ENCODE data around the gene TMEM244. TPM values are rescaled to one million over a fixed set of nuclear protein-coding genes. Genes with fewer than 3 reads are reported as not detected.

Gene TMEM244
- total RNA-seq, 4 donors from 2014 or later: not detected

- H3K4me3 ChIP-seq: no peak overlapping the region
- H3K36me3 ChIP-seq: no peaks in the 10 kb centered on the region
- intact Hi-C loops (cut with DNase I; ENCODE audit: low total_unique reads): no loop called here
- H3K27ac ChIP-seq: no peak overlapping the region
- H3K4me1 ChIP-seq: no peaks in the 10 kb centered on the region
- TF ChIP-seq POLR2A (IDR thresholded peaks at IDR 0.05) (no peak), CTCF (IDR thresholded peaks at IDR 0.05) (no peak)
- H3K27me3 ChIP-seq: no peaks in the 10 kb centered on the region
- DNase-seq: no peak
- H3K9me3 ChIP-seq: no peaks in the 10 kb centered on the region
These were observed 67.7 kb downstream of the TMEM244 start for GRCh38 chr6:129793447-129793846.

GRCh38 chr6:129792049-129792448 lies 69.1 kb downstream of the TMEM244 start:
- no peak for DNase-seq
- no peak overlapping the region for H3K27ac ChIP-seq
- no peaks in the 10 kb centered on the region for H3K36me3 ChIP-seq
- no peaks in the 10 kb centered on the region for H3K27me3 ChIP-seq
- no peaks in the 10 kb centered on the region for H3K4me1 ChIP-seq
- H3K4me3 ChIP-seq: no peak overlapping the region
- TF ChIP-seq CTCF (IDR thresholded peaks at IDR 0.05) (no peak), POLR2A (IDR thresholded peaks at IDR 0.05) (no peak)
- H3K9me3 ChIP-seq: no peaks in the 10 kb centered on the region
- intact Hi-C loops (cut with DNase I; ENCODE audit: low total_unique reads): no loop called here

- Histone ChIP-seq H3K27ac (no peak overlapping the region), H3K36me3 (no peaks in the 10 kb centered on the region), H3K4me3 (no peak overlapping the region), H3K9me3 (no peaks in the 10 kb centered on the region), H3K4me1 (no peaks in the 10 kb centered on the region), H3K27me3 (no peaks in the 10 kb centered on the region)
- intact Hi-C loops (cut with DNase I; ENCODE audit: low total_unique reads): no loop called here
- no peak for TF ChIP-seq POLR2A (IDR thresholded peaks at IDR 0.05)
- no peak for TF ChIP-seq CTCF (IDR thresholded peaks at IDR 0.05)
- no peak for DNase-seq
These were observed 70.3 kb downstream of the TMEM244 start for GRCh38 chr6:129790785-129791184.

- Histone ChIP-seq H3K27ac (no peak overlapping the region), H3K27me3 (no peaks in the 10 kb centered on the region), H3K4me1 (no peaks in the 10 kb centered on the region), H3K36me3 (no peaks in the 10 kb centered on the region), H3K4me3 (no peak overlapping the region), H3K9me3 (no peaks in the 10 kb centered on the region)
- TF ChIP-seq POLR2A (IDR thresholded peaks at IDR 0.05) (no peak), CTCF (IDR thresholded peaks at IDR 0.05) (no peak)
- no peak for DNase-seq
- intact Hi-C loops (cut with DNase I; ENCODE audit: low total_unique reads): no loop called here
These were observed 71.1 kb downstream of the TMEM244 start for GRCh38 chr6:129789974-129790373.

- intact Hi-C loops (cut with DNase I; ENCODE audit: low total_unique reads): no loop called here
- Histone ChIP-seq H3K27ac (no peak overlapping the region), H3K27me3 (no peaks in the 10 kb centered on the region), H3K36me3 (no peaks in the 10 kb centered on the region), H3K9me3 (no peaks in the 10 kb centered on the region), H3K4me3 (no peak overlapping the region), H3K4me1 (no peaks in the 10 kb centered on the region)
- no peak for DNase-seq
- no peak for TF ChIP-seq POLR2A (IDR thresholded peaks at IDR 0.05)
- no peak for TF ChIP-seq CTCF (IDR thresholded peaks at IDR 0.05)
These were observed 73.3 kb downstream of the TMEM244 start for GRCh38 chr6:129787816-129788215.
